ENCODE measurements around the gene NGFR.

Gene NGFR

GRCh38 chr17:49494986-49495841 is at the start of gene NGFR:
TSS of gene NGFR (plus strand) at chr17:49495293. CDS start at chr17:49495418, 125 bp downstream.
- DNase-seq = no peak

- DNase-seq = no peak
These were observed 49.5 kb upstream of the NGFR start for GRCh38 chr17:49445591-49445990.

GRCh38 chr17:49447628-49448302 is 47.3 kb upstream of the NGFR start:
- no peak for DNase-seq

- no peak for DNase-seq
These were observed 44.9 kb upstream of the NGFR start for GRCh38 chr17:49450181-49450580.

GRCh38 chr17:49450735-49451134 is 44.4 kb upstream of the NGFR start:
- no peak for DNase-seq

- DNase-seq = no peak
These were observed 42.9 kb upstream of the NGFR start for GRCh38 chr17:49452201-49452600.

- DNase-seq = no peak
These were observed 42.4 kb upstream of the NGFR start for GRCh38 chr17:49452661-49453060.

GRCh38 chr17:49454050-49454449 is 41.0 kb upstream of the NGFR start:
- DNase-seq = no peak

GRCh38 chr17:49455272-49455861 is 39.7 kb upstream of the NGFR start:
- DNase-seq = no peak

- no peak for DNase-seq
These were observed 38.7 kb upstream of the NGFR start for GRCh38 chr17:49456183-49456965.

GRCh38 chr17:49457564-49458535 is 37.2 kb upstream of the NGFR start:
- no peak for DNase-seq

GRCh38 chr17:49459401-49459984 is 35.6 kb upstream of the NGFR start:
- DNase-seq = no peak

GRCh38 chr17:49460401-49460800 is 34.7 kb upstream of the NGFR start:
- no peak for DNase-seq

GRCh38 chr17:49461580-49461979 is 33.5 kb upstream of the NGFR start:
- DNase-seq = no peak

GRCh38 chr17:49464049-49464448 is 31.0 kb upstream of the NGFR start:
- no peak for DNase-seq

- no peak for DNase-seq
These were observed 29.7 kb upstream of the NGFR start for GRCh38 chr17:49465331-49465903.

GRCh38 chr17:49466436-49466835 is 28.7 kb upstream of the NGFR start:
- DNase-seq = no peak

GRCh38 chr17:49467175-49467574 is 27.9 kb upstream of the NGFR start:
- no peak for DNase-seq

GRCh38 chr17:49468811-49469385 is 26.2 kb upstream of the NGFR start:
- no peak for DNase-seq

Data from SHP77 treated with DMSO at 0.1 percent for 48 hours (cell line).